ENCODE data around the gene HES2.
A peak's percentile ranks its signal among the peaks of the same experiment; 100 is the strongest.
"Not testable (repeated sequence)": the region's sequence is repeated elsewhere in the genome, so short reads cannot be mapped to it uniquely, and the experiment has no call there.

The HES2 gene

DNA sequence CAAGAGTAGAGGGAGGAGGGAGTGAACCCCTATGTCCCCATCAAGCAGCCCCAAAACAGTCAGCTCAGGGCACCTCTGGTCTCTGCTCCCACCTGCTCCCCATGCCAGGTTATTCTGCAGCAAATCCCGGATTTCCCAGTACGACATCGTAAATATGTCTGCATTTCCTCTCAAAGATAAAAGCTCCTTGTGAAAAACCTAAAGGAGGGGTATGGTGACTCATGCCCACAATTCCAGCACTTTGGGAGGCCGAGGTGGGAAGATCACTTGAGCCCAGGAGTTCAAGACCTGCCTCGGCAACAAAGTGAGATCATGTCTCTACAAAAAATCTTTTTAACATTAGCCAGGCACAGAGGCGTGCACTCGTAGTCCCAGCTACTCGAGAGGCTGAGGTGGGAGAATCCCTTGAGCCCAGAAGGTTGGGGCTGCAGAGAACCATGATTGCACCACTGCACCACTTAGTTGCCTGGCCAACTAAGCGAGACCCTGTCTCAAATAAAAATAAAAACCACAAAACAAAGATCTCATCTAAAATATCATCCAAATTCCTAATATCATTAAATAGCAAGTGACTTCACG lies 33.3 kb downstream of the HES2 start:
- DNase-seq (ENCODE audit: low read depth) = no peak

- peak; percentile 84 for DNase-seq (ENCODE audit: low read depth)
Measured at GRCh38 chr1:6385488-6386191, 34.1 kb downstream of the HES2 start.

GRCh38 chr1:6384962-6385361 lies 34.8 kb downstream of the HES2 start:
- DNase-seq (ENCODE audit: low read depth) = peak; percentile 71

- no peak for DNase-seq (ENCODE audit: low read depth)
Measured at GRCh38 chr1:6384135-6384534, 35.6 kb downstream of the HES2 start.

DNA sequence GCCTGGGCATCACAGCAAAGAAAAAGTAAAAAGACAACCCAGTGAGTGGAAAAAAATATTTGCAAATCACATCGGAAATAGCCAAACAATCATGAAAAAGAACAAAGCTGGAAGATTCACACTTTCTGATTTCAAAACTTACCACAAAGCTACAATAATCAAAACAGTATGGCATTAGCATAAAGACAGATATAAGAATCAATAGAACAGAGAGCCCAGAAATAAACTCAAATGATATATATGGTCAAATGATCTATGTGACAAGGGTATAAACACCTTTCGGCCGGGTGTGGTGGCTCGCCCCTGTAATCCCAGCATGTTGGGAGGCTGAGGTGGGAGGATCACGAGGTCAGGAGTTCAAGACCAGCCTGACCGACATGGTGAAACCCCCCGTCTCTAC lies 39.7 kb downstream of the HES2 start:
- DNase-seq (ENCODE audit: low read depth) = no peak

DNA sequence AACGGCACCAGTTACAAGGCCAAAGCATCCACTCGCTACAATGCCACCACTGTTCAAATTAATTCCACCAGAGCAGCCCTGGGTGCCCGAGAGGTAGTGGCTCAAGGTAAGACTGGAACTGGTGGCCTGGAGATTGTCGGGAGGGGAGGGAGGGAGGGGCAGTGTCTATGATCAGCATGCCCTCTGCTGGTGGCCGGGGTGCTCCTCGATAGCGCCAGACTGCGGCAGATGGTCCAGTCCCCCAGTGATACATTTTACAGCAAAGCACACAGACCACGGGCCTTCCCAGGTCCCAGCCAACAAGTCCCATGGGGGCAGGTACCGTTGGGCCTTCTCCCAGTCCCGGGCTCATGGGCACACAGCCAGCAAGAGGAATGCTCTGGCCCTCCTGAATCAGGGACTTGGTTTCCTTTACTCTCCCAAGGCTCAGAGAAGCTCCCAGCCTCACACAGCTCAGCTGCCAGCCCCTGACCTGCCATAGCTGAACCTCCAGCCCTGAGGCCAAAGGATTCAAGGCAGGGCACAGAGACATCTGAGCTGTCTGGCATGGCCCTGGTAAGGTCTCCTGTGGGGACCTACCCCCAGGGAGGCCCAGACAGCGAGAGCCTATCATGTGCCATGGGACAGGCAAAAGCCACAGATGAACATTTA lies 41.5 kb downstream of the HES2 start:
- DNase-seq (ENCODE audit: low read depth) = no peak

DNA sequence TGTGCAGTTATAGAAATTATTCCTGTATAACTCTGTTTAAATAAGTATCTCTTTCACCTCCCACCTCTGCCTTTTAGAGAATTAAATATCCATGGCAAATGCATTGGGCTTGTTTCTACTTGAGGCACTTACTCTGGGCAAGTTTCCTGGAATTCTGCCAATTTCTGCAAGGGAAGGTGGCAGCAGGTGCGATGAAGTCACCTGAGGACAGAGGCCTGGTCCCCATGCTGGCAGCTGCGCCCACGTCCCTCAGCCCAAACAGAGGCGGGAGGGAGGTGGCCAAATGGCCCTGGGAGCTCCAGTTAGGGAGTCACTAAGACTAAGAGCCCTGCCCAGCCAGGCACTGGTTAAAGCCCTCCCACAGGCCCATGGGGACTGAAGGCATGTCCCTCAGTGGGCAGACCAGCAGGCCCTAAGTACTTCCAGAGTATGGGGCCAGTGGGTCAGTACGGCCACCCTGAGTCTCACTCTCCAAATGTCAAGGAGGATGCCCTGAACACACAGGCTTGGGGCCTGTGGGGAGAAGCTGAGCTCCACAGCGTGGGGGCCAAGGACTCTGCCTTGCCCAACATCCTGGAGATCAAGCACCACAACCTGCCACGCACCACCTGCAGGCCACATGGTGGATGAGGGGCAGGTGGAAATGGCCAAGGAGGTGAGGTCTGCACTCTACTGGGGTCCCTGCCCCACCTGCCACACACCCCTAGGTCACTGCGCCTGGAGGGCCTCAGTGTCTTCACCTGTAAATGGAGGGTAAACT lies 45.6 kb downstream of the HES2 start:
- DNase-seq (ENCODE audit: low read depth) = no peak

DNA sequence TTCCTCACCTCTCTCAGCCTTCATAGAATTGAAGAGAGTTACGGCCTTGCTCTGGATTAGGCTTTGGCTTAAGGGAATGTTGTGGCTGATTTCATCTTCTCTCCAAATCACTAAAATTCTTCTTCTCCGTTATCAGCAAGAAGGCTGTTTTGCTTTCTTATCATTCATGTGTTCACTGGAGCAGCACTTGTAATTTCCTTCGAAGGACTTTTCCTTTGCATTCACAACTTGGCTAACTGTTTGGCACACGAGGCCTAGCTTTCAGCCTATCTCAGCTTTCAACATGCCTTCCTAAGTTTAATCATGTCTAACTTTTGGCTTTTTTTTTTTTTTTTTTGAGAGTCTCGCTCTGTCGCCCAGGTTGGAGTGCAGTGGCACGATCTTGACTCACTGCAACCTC lies 47.5 kb downstream of the HES2 start:
- not testable (repeated sequence) for DNase-seq (ENCODE audit: low read depth)

GRCh38 chr1:6370006-6370405 lies 49.7 kb downstream of the HES2 start:
- DNase-seq (ENCODE audit: low read depth) = no peak

DNA sequence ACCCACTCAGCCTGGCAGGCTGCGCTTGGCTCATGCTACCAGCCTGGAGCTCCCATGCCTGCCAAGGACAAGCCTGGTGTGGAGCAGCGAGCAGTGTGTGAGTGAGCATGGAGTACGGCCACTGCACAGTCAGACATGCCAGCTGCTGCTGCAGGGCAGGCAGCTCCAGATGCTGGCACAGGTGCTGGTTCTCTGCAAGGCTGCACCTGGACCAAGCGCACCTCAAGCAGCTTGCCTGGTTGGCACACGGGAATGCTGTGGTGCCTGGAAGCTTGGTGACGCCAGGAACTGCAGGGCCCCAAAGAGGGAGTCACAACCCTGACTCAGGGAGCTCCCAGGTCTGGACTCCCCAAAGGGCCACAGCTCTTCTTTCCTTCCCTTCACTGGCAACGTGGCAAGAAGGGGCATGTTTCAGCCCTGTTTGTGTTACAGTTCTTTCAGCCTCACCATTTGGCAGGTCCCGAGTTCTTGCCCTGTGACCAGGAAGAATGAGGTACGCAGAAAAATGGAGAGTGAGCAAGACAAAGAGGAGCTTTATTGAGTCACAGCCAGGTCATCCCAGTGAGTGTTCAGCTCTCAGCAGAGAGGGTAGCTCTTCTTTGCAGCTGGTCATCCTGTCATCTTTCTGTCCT lies 52.2 kb downstream of the HES2 start:
- no peak for DNase-seq (ENCODE audit: low read depth)

- DNase-seq (ENCODE audit: low read depth) = no peak
Measured at GRCh38 chr1:6365047-6365446, 54.7 kb downstream of the HES2 start.

DNA sequence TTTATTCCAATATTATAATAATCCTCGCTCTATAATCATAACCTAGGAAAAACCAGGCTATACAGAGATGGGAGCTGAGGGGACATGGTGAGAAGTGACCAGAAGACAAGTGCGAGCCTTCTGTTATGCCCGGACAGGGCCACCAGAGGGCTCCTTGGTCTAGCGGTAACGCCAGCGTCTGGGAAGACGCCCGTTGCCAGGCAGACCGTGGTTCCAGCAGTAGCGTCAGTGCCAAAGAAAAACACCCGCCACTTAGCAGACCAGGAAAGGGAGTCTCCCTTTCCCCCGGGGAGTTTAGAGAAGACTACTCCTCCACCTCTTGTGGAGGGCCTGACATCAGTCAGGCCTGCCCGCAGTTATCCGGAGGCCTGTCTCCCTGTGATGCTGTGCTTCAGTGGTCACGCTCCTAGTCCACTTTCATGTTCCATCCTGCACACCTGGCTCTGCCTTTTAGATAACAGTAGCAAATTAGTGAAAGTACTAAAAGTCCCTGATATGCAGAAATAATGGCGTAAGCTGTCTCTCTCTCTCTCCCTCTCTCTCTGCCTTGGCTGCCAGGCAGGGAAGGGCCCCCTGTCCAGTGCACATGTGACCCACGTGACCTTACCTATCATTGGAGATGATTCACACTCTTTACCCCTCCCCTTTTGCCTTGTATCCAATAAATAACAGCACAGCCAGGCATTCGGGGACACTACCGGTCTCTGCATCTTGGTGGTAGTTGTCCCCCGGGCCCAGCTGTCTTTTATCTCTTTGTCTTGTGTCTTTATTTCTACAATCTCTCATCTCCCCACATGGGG lies 56.4 kb downstream of the HES2 start:
- DNase-seq (ENCODE audit: low read depth) = peak; percentile 51
